ENCODE measurements around the gene UBE2D2.

DNA sequence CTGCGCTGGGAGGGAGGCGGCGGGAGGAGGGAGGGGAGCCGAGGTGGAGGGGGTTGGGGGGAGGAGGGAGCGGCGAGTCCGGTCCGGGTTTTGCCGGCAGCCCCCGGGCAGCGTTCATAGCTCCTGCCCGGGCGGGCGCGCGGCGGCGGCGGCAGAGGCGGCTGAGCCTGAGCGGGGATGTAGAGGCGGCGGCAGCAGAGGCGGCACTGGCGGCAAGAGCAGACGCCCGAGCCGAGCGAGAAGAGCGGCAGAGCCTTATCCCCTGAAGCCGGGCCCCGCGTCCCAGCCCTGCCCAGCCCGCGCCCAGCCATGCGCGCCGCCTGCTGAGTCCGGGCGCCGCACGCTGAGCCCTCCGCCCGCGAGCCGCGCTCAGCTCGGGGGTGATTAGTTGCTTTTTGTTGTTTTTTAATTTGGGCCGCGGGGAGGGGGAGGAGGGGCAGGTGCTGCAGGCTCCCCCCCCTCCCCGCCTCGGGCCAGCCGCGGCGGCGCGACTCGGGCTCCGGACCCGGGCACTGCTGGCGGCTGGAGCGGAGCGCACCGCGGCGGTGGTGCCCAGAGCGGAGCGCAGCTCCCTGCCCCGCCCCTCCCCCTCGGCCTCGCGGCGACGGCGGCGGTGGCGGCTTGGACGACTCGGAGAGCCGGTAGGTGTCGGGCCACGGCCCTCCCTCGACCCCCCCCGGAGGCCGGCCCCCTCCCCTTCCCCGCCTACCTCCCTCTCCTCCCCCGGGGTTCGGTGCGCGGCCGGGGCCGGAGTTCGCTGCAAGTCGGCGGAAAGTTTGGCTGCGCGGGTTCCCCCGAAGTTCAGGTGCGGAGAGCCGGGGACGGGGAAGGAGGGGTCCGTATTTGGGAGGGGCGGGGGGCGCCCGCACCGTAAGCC is 87.3 kb downstream of the UBE2D2 start, which contains the start of gene CXXC5:
- TF ChIP-seq, protein P1, sequence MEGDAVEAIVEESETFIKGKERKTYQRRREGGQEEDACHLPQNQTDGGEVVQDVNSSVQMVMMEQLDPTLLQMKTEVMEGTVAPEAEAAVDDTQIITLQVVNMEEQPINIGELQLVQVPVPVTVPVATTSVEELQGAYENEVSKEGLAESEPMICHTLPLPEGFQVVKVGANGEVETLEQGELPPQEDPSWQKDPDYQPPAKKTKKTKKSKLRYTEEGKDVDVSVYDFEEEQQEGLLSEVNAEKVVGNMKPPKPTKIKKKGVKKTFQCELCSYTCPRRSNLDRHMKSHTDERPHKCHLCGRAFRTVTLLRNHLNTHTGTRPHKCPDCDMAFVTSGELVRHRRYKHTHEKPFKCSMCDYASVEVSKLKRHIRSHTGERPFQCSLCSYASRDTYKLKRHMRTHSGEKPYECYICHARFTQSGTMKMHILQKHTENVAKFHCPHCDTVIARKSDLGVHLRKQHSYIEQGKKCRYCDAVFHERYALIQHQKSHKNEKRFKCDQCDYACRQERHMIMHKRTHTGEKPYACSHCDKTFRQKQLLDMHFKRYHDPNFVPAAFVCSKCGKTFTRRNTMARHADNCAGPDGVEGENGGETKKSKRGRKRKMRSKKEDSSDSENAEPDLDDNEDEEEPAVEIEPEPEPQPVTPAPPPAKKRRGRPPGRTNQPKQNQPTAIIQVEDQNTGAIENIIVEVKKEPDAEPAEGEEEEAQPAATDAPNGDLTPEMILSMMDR (IDR thresholded peaks at IDR 0.05), result peak in 1 of 12 donors; percentile 12
- TF ChIP-seq POLR2A (IDR thresholded peaks at IDR 0.05), result peak in 1 of 2 donors; percentile 78

Measured in heart left ventricle (tissue), 13 donors.